IMR-90 (cell line): ENCODE data around the gene SLC22A25. TPM values are rescaled to one million over a fixed set of nuclear protein-coding genes. Genes with fewer than 3 reads are reported as not detected.

Source experiments
- ATAC-seq: fragments of 200-7000 bp; cut with Tn5 transposase; 2 replicates; pipeline ENCODE4 v1.9.1; 2020; ENCODE audit warnings: low read depth, mild to moderate bottlenecking, moderate library complexity
- BruUV-seq: library from RNA; stranded (reverse); fragments of 400-500 nt; replicated peaks from 2 replicates; lab custom pipeline; 2021; lab: Mats Ljungman, UMichigan
- CTCF ChIA-PET: fragments of 300-600 bp; formaldehyde crosslinking; extraction: SDS; loops from one replicate; lab custom pipeline; 2021; ENCODE audit warnings: antibody characterized with exemption; lab: Yijun Ruan, JAX
- POLR2A ChIA-PET: fragments of 300-600 bp; sonication (Branson Sonifier 250); formaldehyde crosslinking; loops from one replicate; lab custom pipeline; 2022; ENCODE audit warnings: antibody characterized with exemption; ENCODE audit not compliant: unreplicated experiment; lab: Charles Lee
- DNase-seq: peaks from one replicate; pipeline ENCODE4 v3.0.0; 2013
- H2AFZ ChIP-seq: replicated peaks from 2 replicates; pipeline ENCODE3; 2013; ENCODE audit warnings: low read length, mild to moderate bottlenecking; ENCODE audit not compliant: poor library complexity
- H2AK5ac ChIP-seq: 2 replicates; pipeline ENCODE4 v1.6.1; 2013; ENCODE audit warnings: low read depth, low read length, inconsistent platforms
- H2AK9ac ChIP-seq: replicated peaks from 2 replicates; pipeline ENCODE3; 2013; ENCODE audit warnings: mild to moderate bottlenecking, low read depth, low read length, moderate library complexity; ENCODE audit not compliant: poor library complexity
- H2BK120ac ChIP-seq: 2 replicates; pipeline ENCODE4 v1.6.1; 2013; ENCODE audit warnings: low read depth, low read length, inconsistent platforms
- H2BK15ac ChIP-seq: 3 replicates; pipeline ENCODE4 v1.6.1; 2013; ENCODE audit warnings: low read depth, low read length, inconsistent platforms
- H2BK20ac ChIP-seq: 2 replicates; pipeline ENCODE4 v1.6.1; 2013; ENCODE audit warnings: low read depth, mild to moderate bottlenecking, inconsistent platforms, low read length, moderate library complexity
- H2BK5ac ChIP-seq: 2 replicates; pipeline ENCODE4 v1.6.1; 2013; ENCODE audit warnings: mild to moderate bottlenecking, low read depth, low read length, inconsistent platforms; ENCODE audit not compliant: poor library complexity, severe bottlenecking
- H3K14ac ChIP-seq: replicated peaks from 2 replicates; pipeline ENCODE4 v1.6.1; 2013; ENCODE audit warnings: low read depth, low read length, inconsistent platforms
- H3K18ac ChIP-seq: 2 replicates; pipeline ENCODE4 v1.6.1; 2013; ENCODE audit warnings: low read depth, low read length, control low read depth
- H3K23ac ChIP-seq: 2 replicates; pipeline ENCODE4 v1.6.1; 2013; ENCODE audit warnings: low read depth, low read length, inconsistent platforms
- H3K27ac ChIP-seq: 2 replicates; pipeline ENCODE4 v1.5.1; 2013; ENCODE audit warnings: mild to moderate bottlenecking, control low read depth, low read length; ENCODE audit not compliant: insufficient read depth
- H3K27me3 ChIP-seq: 2 replicates; pipeline ENCODE4 v1.6.1; 2013; ENCODE audit warnings: low read length; ENCODE audit not compliant: control insufficient read depth, insufficient read depth
- H3K36me3 ChIP-seq: 2 replicates; pipeline ENCODE4 v1.6.1; 2013; ENCODE audit warnings: low read length, mixed read lengths; ENCODE audit not compliant: control insufficient read depth, insufficient read depth
- H3K4ac ChIP-seq: 2 replicates; pipeline ENCODE4 v1.6.1; 2013; ENCODE audit warnings: low read depth, low read length, inconsistent platforms
- H3K4me1 ChIP-seq: 2 replicates; pipeline ENCODE4 v1.6.1; 2013; ENCODE audit warnings: low read length, mixed read lengths; ENCODE audit not compliant: control insufficient read depth, insufficient read depth
- H3K4me2 ChIP-seq: 2 replicates; pipeline ENCODE4 v1.6.1; 2013; ENCODE audit warnings: low read depth, mild to moderate bottlenecking, control low read depth, low read length, moderate library complexity
- H3K4me3 ChIP-seq: 2 replicates; pipeline ENCODE4 v1.5.1; 2013; ENCODE audit warnings: low read depth, mild to moderate bottlenecking, control low read depth, low read length, moderate library complexity; ENCODE audit not compliant: insufficient read depth
- H3K56ac ChIP-seq: 2 replicates; pipeline ENCODE4 v1.6.1; 2013; ENCODE audit warnings: low read length, inconsistent platforms; ENCODE audit not compliant: insufficient read depth; ENCODE audit errors: extremely low read depth
- H3K79me1 ChIP-seq, 2 experiments: 2 replicates each; pipeline ENCODE4 v1.6.1; 2013; ENCODE audit warnings: low read length in 2 of 2, inconsistent platforms in 1 of 2, low read depth in 1 of 2
- H3K9ac ChIP-seq: 2 replicates; pipeline ENCODE4 v1.6.1; 2013; ENCODE audit warnings: low read depth, low read length, control low read depth
- H3K9me1 ChIP-seq: 2 replicates; pipeline ENCODE4 v1.6.1; 2013; ENCODE audit warnings: low read length, inconsistent platforms; ENCODE audit not compliant: insufficient read depth
- H3K9me3 ChIP-seq: 2 replicates; pipeline ENCODE4 v1.6.1; 2013; ENCODE audit warnings: low read length; ENCODE audit not compliant: control insufficient read depth, insufficient read depth
- H4K20me1 ChIP-seq: 2 replicates; pipeline ENCODE4 v1.6.1; 2013; ENCODE audit warnings: low read length, inconsistent platforms; ENCODE audit not compliant: insufficient read depth
- H4K5ac ChIP-seq: 2 replicates; pipeline ENCODE4 v1.6.1; 2013; ENCODE audit warnings: mild to moderate bottlenecking, low read depth, low read length, control low read depth
- H4K8ac ChIP-seq, 2 experiments: 2 replicates each; pipeline ENCODE4 v1.6.1; 2013; ENCODE audit warnings: low read depth in 2 of 2, low read length in 2 of 2, control low read depth in 1 of 2, inconsistent platforms in 1 of 2
- H4K91ac ChIP-seq: 2 replicates; pipeline ENCODE4 v1.6.1; 2013; ENCODE audit warnings: low read depth, low read length, inconsistent platforms; ENCODE audit not compliant: insufficient read depth
- FOS ChIP-seq: fragments of 150-350 bp; IDR thresholded peaks from 2 replicates; pipeline ENCODE4 v1.6.1; 2016; ENCODE audit warnings: low read depth, low read length
- MAFK ChIP-seq: IDR thresholded peaks from 2 replicates; pipeline ENCODE4 v1.6.1; 2012; ENCODE audit warnings: low read depth, low read length, improper control_type of control experiment
- POLR2A ChIP-seq: IDR thresholded peaks from 2 replicates; pipeline ENCODE4 v1.6.1; 2012; ENCODE audit warnings: mild to moderate bottlenecking, low read depth, low read length
- WGBS, 2 experiments: methylation state at CpG; one replicate each; pipeline versions ENCODE4 v1.1.5 to v1.1.7; 2013; ENCODE audit warnings: missing lambda C conversion rate in 2 of 2; ENCODE audit not compliant: insufficient read length in 1 of 2; ENCODE audit errors: extremely low coverage in 2 of 2; 5-methylcytosine and 5-hydroxymethylcytosine counted together
- dilution Hi-C: fragments of 300-500 bp; cut with HindIII; formaldehyde crosslinking; loops from one replicate; pipeline ENCODE4 v1.14.3; 2018; ENCODE audit warnings: low sequenced_read_pairs; ENCODE audit not compliant: unreplicated experiment
- in situ Hi-C: fragments of 300-500 bp; cut with MboI; formaldehyde crosslinking; loops from 3 replicates; pipeline ENCODE4 v1.14.3; 2019; ENCODE audit warnings: low sequenced_read_pairs, inconsistent platforms, mixed read lengths
- intact Hi-C: fragments of 100-400 bp; cut with micrococcal nuclease; formaldehyde crosslinking; loops from 2 replicates; pipeline ENCODE4 v1.10.0; 2022
- polyA plus RNA-seq, 3 experiments: library from polyadenylated mRNA; depleted of rRNA; stranded (reverse); fragments of >200 nt; gene quantifications; 2 replicates each; pipeline ENCODE4 v1.2.3, GENCODE V29; 2012; ENCODE audit warnings: low replicate concordance in 1 of 3
- total RNA-seq: library from RNA; depleted of rRNA; stranded (reverse); fragments of >200 nt; gene quantifications from 2 replicates; pipeline ENCODE4 v1.2.3, GENCODE V29; 2012
- TF ChIP-seq, protein P1 (sequence below): conservative IDR thresholded peaks from 2 replicates; pipeline ENCODE4 v1.5.1; 2012; ENCODE audit warnings: mild to moderate bottlenecking, low read depth, low read length, improper control_type of control experiment
- TF ChIP-seq, protein P2 (sequence below): fragments of 150-350 bp; IDR thresholded peaks from 2 replicates; pipeline ENCODE4 v1.6.1; 2016; ENCODE audit warnings: low read depth, mild to moderate bottlenecking, low read length, moderate library complexity, borderline replicate concordance

Gene SLC22A25
- total and polyA plus RNA-seq, 2 of the 4 experiments (the other 2 are of a cell fraction): not detected

DNA sequence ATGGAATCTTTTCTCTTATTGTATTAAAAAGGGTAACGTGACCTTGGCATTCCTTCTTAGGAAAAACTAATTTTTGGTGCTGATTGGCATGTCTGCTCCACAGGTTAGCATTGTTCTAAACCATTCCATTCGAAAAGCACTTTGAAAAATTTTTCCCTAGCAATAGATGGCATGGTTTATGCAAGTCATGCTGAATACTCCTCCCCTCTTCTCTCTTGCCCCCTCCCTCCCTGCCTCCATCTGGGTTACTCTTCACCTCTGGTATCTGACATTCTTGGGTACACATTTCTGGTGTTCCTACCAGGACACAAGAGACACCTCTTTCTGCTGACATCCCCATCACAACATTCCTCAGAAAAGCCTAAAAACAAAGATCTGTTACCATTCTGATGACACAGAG is 1.5 kb upstream of the SLC22A25 start:
- Histone ChIP-seq H2BK120ac (no peak overlapping the region), H3K9ac (no peak overlapping the region), H3K23ac (no peak overlapping the region), H2BK15ac (no peak overlapping the region), H3K27me3 (no peaks in the 10 kb centered on the region; the same call in 1 of the 2 replicates), H4K91ac (no peak overlapping the region), H3K14ac (no peak overlapping the region), H3K9me3 (no peaks in the 10 kb centered on the region), H3K4me2 (no peak overlapping the region), H2AK9ac (no peak overlapping the region), H3K56ac (no peak overlapping the region), H3K36me3 (no peaks in the 10 kb centered on the region), H3K18ac (no peak overlapping the region), H3K4ac (no peak overlapping the region), H4K5ac (no peak overlapping the region), H2AK5ac (no peak overlapping the region), H3K79me1 (no peaks in the 10 kb centered on the region), H2BK20ac (no peak overlapping the region), H3K4me1 (no peaks in the 10 kb centered on the region), H2BK5ac (no peak overlapping the region), H2AFZ (no peak overlapping the region), H3K9me1 (no peaks in the 10 kb centered on the region), H4K8ac (no peak overlapping the region), H3K4me3 (no peak overlapping the region), H3K27ac (no peak overlapping the region), H4K20me1 (no peaks in the 10 kb centered on the region)
- WGBS, 2 experiments: 0% methylated on average over 1 of the region's 2 CpGs; no CpG with 5 or more reads in 1 of the 2 experiments
- TF ChIP-seq, protein P1, sequence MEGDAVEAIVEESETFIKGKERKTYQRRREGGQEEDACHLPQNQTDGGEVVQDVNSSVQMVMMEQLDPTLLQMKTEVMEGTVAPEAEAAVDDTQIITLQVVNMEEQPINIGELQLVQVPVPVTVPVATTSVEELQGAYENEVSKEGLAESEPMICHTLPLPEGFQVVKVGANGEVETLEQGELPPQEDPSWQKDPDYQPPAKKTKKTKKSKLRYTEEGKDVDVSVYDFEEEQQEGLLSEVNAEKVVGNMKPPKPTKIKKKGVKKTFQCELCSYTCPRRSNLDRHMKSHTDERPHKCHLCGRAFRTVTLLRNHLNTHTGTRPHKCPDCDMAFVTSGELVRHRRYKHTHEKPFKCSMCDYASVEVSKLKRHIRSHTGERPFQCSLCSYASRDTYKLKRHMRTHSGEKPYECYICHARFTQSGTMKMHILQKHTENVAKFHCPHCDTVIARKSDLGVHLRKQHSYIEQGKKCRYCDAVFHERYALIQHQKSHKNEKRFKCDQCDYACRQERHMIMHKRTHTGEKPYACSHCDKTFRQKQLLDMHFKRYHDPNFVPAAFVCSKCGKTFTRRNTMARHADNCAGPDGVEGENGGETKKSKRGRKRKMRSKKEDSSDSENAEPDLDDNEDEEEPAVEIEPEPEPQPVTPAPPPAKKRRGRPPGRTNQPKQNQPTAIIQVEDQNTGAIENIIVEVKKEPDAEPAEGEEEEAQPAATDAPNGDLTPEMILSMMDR: no peak
- TF ChIP-seq FOS: no peak
- TF ChIP-seq POLR2A: no peak
- TF ChIP-seq, protein P2, sequence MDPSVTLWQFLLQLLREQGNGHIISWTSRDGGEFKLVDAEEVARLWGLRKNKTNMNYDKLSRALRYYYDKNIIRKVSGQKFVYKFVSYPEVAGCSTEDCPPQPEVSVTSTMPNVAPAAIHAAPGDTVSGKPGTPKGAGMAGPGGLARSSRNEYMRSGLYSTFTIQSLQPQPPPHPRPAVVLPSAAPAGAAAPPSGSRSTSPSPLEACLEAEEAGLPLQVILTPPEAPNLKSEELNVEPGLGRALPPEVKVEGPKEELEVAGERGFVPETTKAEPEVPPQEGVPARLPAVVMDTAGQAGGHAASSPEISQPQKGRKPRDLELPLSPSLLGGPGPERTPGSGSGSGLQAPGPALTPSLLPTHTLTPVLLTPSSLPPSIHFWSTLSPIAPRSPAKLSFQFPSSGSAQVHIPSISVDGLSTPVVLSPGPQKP: no peak
- TF ChIP-seq MAFK: no peak
- BruUV-seq: no TSS peak
- ATAC-seq (no peak), DNase-seq (no peak)
- dilution Hi-C loops: no loop called here
- intact Hi-C loops: no loop called here
- in situ Hi-C loops: no loop called here
- POLR2A ChIA-PET: no interaction called here
- CTCF ChIA-PET: no interaction called here
